Measurements from ENCODE around the gene FOXL3. TPM values are rescaled to one million over a fixed set of nuclear protein-coding genes. Genes with fewer than 3 reads are reported as not detected.

Gene FOXL3
- polyA plus RNA-seq, 1 experiment: not detected

- ChIA-PET CTCF (no interaction called here), POLR2A (no interaction called here)
- Histone ChIP-seq H3K9me3 (ENCODE audit: control insufficient read depth, insufficient read depth, low read length) (peaks cover 4% of the 10 kb centered on the region), H3K27me3 (ENCODE audit: control insufficient read depth, insufficient read depth, low read length) (peaks cover 82% of the 10 kb centered on the region), H3K4me3 (ENCODE audit: low read depth, low read length) (no peak overlapping the region), H3K27ac (ENCODE audit: low read depth, low read length) (no peak overlapping the region)
- DNase-seq (ENCODE audit: low read depth, low spot score): no peak
- TF ChIP-seq, protein P1, sequence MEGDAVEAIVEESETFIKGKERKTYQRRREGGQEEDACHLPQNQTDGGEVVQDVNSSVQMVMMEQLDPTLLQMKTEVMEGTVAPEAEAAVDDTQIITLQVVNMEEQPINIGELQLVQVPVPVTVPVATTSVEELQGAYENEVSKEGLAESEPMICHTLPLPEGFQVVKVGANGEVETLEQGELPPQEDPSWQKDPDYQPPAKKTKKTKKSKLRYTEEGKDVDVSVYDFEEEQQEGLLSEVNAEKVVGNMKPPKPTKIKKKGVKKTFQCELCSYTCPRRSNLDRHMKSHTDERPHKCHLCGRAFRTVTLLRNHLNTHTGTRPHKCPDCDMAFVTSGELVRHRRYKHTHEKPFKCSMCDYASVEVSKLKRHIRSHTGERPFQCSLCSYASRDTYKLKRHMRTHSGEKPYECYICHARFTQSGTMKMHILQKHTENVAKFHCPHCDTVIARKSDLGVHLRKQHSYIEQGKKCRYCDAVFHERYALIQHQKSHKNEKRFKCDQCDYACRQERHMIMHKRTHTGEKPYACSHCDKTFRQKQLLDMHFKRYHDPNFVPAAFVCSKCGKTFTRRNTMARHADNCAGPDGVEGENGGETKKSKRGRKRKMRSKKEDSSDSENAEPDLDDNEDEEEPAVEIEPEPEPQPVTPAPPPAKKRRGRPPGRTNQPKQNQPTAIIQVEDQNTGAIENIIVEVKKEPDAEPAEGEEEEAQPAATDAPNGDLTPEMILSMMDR (IDR thresholded peaks at IDR 0.05; ENCODE audit: low read depth, low read length): no peak
Observed at GRCh38 chr7:289209-289755, 688 bp upstream of the FOXL3 start.

DNA sequence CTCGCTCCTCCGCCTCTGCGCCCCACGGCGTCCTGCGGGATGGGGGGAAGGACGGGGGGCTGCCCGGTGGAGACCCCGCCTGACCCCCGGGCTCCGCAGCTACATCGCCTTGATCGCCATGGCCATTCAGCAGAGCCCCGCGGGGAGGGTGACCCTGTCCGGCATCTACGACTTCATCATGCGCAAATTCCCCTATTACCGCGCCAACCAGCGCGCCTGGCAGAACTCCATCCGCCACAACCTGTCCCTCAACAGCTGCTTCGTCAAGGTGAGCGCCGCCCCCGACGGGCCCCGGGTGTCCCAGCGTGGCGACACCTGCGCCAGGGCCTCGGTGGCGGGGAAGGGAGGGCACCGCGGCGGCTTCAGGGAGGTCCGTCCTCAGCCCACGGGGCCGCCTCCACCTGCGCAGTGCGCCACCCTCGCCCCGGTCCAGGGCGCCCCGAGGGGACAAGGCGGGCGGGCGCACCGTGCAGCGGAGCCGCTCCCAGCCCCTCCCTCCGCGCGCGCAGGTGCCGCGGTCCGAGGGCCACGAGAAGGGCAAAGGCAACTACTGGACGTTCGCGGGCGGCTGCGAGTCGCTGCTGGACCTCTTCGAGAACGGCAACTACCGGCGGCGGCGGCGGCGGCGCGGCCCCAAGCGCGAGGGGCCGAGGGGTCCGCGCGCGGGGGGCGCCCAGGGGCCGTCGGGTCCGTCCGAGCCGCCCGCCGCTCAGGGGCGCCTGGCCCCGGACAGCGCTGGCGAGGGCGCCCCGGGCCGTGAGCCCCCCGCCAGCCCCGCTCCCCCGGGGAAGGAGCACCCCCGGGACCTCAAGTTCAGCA is 793 bp downstream of the FOXL3 start:
- peaks cover 72% of the 10 kb centered on the region for H3K27me3 ChIP-seq (ENCODE audit: control insufficient read depth, insufficient read depth, low read length)
- H3K4me3 ChIP-seq (ENCODE audit: low read depth, low read length): no peak overlapping the region
- H3K9me3 ChIP-seq (ENCODE audit: control insufficient read depth, insufficient read depth, low read length): peaks cover 8% of the 10 kb centered on the region
- TF ChIP-seq, protein P1 (IDR thresholded peaks at IDR 0.05; ENCODE audit: low read depth, low read length): no peak
- H3K27ac ChIP-seq (ENCODE audit: low read depth, low read length): no peak overlapping the region
- no peak for DNase-seq (ENCODE audit: low read depth, low spot score)
- CTCF ChIA-PET: no interaction called here
- POLR2A ChIA-PET: no interaction called here

DNA sequence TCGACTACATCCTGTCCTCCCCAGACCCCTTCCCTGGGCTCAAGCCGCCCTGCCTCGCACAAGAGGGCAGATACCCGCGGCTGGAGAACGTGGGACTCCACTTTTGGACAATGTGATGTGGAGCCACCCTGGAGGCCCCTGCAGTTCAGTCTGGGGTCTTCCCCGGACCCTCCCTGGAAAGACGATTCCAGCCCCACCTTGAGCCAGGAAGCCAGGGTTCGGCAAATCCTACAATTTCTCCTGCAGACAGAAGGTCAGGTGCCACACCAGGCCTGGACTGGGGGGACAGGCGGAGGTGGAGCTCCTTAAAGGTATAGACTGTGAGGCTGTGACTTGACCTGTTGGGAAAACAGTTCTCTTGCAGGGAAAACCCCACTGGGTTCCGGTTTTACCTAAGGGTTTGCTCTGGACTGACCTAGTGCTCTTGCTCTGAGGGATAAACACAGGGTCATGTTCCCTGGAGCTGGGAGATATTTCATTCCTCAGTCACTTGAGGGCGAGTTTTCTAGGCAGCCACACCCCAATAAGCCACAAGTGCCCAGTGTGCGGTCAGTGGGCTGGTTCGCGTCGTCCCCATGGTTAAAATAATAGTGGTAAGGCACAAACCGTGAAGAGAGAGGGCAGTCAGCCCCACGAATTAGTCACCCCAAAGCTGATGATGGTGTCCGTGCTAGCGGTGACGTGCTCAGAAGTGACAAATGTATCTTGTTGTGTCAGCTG is 1.6 kb downstream of the FOXL3 start:
- POLR2A ChIA-PET: no interaction called here
- Histone ChIP-seq H3K27ac (ENCODE audit: low read depth, low read length) (no peak overlapping the region), H3K4me3 (ENCODE audit: low read depth, low read length) (no peak overlapping the region), H3K9me3 (ENCODE audit: control insufficient read depth, insufficient read depth, low read length) (peaks cover 8% of the 10 kb centered on the region), H3K27me3 (ENCODE audit: control insufficient read depth, insufficient read depth, low read length) (peaks cover 65% of the 10 kb centered on the region)
- TF ChIP-seq, protein P1 (IDR thresholded peaks at IDR 0.05; ENCODE audit: low read depth, low read length): no peak
- DNase-seq (ENCODE audit: low read depth, low spot score): no peak
- CTCF ChIA-PET: no interaction called here

DNA sequence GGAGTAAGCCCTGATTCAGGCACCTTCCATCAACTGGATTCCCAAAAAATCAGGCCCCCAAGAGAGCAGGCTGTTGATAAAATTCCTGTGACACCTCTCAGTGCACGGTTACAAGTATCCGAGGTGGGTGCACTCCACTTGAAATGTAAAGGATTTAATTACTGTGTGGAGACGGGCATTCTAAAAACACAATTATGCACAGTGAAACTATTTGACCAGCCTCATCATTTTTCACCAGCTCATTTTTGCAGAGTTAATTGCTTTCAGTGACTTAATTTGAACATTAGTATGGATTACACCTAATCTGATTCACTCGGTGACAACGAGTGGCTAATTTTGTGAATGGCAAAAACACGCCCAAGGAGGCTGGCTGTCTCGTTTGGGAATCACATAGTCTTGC is 2.3 kb downstream of the FOXL3 start:
- no peak for DNase-seq (ENCODE audit: low read depth, low spot score)
- CTCF ChIA-PET: no interaction called here

More for the DNA sequence above, 2.3 kb downstream of the FOXL3 start:
- H3K9me3 ChIP-seq (ENCODE audit: control insufficient read depth, insufficient read depth, low read length): peaks cover 8% of the 10 kb centered on the region
- no peak overlapping the region for H3K27ac ChIP-seq (ENCODE audit: low read depth, low read length)
- TF ChIP-seq, protein P1 (IDR thresholded peaks at IDR 0.05; ENCODE audit: low read depth, low read length): no peak
- POLR2A ChIA-PET: no interaction called here
- no peak overlapping the region for H3K4me3 ChIP-seq (ENCODE audit: low read depth, low read length)
- peaks cover 63% of the 10 kb centered on the region for H3K27me3 ChIP-seq (ENCODE audit: control insufficient read depth, insufficient read depth, low read length)

Data from AG04450 (cell line).